HG02588 (cell line): ENCODE results near the gene SLC9A3.

Experiments used
- ATAC-seq: cut with Tn5 transposase; IDR thresholded peaks from one replicate; pipeline ENCODE4 v1.9.1; 2021; ENCODE audit warnings: mild to moderate bottlenecking, moderate library complexity; ENCODE audit not compliant: unreplicated experiment

Gene SLC9A3

GRCh38 chr5:464446-464842, 59.8 kb downstream of the SLC9A3 start:
- ATAC-seq = no peak

GRCh38 chr5:463952-464351, 60.3 kb downstream of the SLC9A3 start:
- no peak for ATAC-seq

- no peak for ATAC-seq
Observed at GRCh38 chr5:463301-463700, 60.9 kb downstream of the SLC9A3 start.

DNA sequence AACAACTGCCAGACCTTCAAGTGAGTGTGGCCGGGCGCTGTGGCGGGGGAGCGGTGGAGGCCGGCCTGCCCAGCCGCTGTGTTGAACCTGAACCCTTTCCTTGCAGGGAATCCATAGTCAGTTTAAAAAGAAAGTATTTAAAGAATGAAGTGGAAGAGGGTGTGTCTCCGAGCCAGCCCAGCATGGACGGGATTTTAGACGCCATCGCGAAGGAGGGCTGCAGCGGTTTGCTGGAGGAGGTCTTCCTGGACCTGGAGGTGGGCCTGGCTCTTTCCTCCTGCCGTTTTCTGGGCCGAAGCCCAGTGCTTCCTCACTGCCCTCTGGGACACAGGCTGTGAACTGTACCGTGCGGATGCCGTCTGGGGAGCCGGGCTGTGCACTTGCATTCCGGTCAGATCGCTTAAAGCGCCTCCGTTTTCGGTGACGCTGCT, 62.2 kb downstream of the SLC9A3 start:
- no peak for ATAC-seq

DNA sequence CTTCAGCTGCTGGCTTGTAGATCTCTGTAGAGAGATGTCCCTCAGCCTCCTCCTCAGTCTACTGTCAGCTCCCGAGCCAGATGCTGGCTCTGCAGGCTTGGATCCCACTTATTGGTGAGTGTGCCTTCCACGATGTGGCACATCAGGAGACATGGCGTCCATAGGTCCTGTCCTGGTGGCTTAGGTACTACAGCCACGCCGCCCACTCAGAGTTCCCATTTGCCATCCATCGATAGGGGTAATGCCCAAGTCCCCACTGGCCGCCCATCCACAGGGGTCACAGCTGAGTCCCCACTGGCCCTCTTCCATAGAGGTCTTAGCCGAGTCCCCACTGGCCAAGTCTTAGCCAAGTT, 64.0 kb downstream of the SLC9A3 start:
- ATAC-seq = no peak

DNA sequence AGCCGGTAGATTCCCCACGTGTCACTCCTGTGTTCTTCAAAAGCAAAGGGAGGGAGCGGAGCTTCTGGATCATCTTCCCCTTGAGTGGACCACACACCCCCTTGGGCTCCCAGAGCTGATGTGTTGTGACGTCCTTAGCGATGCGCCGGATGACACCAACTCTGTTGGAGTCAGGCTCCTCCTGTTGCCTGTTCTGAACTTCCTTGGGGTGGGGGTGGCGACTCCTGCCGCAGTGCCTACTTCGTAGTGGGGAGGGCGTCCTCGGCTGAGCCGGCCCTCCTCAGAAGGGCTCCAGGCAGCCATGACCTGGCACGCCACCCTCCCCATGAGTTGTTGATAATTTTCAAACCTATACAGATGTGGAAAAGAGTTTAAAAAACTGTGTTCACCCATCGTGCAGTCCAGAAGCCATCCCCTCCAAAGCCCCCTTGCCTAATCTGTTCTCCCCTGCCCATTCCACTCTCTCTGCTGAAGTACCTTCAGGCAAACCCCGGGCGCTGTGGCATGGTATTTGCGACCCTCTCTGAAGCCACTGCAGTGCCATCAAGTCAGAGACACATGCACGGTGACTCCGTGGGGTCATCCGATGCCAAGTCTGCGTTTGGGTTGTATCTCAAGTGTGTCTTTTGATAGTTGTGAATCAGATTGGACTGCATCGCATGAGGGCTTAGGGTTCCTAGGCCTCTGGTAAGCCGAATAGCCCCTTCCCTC, 64.5 kb downstream of the SLC9A3 start:
- ATAC-seq = no peak

- peak; percentile 61 for ATAC-seq
Observed at GRCh38 chr5:458547-459353, 65.5 kb downstream of the SLC9A3 start.

DNA sequence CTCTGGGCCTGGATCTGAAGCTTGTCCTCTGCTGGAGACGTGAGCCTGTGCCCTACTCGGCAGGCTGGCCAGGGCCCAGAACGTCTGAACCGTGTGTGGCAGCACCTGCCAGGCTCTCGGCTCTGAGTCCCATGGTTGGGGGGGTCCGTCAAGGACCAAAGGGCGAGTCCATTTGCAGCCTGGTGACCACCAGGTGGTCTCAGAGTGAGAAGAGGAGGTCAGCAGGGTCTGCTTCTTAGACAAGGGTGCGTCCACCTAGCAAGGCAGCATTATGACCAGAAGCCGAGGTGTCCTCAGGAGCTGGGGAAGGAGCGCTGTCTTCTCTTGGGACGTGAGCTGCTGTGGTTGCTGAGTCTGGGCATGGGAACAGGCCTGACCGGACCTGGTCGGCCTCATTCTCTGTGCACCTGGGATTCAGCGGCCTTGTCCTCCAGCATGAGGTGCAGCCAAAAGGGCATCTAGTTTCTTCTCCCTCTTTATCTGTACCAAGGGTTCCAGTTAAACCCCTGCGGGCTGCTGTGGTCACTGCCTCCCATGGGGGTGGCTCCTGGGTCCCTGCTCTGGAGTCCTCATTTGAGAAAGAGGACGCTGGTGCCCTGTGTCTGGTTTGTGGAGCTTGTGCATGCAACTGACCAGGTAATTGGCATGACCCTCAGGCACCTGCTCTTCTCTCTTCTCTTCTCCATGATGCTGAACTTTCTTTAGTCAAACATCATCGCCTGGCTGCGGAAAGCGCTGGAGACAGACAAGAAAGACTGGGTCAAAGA, 66.9 kb downstream of the SLC9A3 start:
- no peak for ATAC-seq

GRCh38 chr5:456351-457194, 67.7 kb downstream of the SLC9A3 start:
- ATAC-seq = no peak

DNA sequence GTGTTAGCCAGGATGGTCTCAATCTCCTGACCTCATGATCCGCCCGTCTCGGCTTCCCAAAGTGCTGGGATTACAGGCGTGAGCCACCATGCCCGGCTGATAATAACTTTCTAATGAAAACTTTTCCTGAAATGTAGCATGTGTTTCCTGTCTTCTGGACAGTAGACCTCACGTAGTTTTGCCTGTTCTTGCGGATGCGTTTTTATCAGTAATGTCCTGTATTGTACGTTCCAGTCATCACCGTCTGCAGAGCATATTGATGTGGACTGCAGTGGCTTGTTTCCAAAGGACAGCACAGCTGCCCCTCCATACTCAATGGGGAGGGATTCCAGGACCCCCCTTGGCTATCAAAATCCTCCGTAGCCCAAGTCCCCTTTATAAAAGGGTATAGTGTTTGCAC, 68.4 kb downstream of the SLC9A3 start:
- ATAC-seq = no peak

- ATAC-seq = no peak
Observed at GRCh38 chr5:454936-455335, 69.3 kb downstream of the SLC9A3 start.

- ATAC-seq = no peak
Observed at GRCh38 chr5:453725-454481, 70.3 kb downstream of the SLC9A3 start.

DNA sequence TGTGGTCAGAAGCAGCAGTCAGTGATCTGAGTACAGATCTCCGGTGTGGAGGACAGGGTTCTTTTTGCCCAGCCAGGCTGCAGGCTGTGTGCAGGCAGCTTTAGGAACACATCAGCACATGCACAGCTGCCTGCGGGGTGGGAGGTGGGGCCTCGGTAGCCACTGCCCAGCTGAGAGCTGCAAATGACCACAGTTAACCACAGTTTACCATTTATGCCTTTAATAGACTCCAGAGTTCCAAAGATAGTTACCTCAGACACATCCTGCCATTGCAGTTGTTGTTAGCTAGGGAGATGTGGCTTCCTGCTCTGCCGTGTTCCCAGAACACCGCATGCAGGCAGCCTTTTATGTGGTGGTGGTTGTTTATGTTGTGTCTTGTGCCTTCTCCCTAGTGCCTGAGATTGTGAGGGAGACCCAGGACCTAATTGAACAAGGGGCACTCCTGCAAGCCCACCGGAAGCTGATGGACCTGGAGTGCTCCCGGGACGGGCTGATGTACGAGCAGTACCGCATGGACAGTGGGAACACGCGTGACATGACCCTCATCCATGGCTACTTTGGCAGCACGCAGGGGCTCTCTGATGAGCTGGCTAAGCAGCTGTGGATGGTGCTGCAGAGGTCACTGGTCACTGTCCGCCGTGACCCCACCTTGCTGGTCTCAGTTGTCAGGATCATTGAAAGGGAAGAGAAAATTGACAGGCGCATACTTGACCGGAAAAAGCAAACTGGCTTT, 71.1 kb downstream of the SLC9A3 start:
- ATAC-seq = no peak

- ATAC-seq = no peak
Observed at GRCh38 chr5:451587-452458, 72.4 kb downstream of the SLC9A3 start.

DNA sequence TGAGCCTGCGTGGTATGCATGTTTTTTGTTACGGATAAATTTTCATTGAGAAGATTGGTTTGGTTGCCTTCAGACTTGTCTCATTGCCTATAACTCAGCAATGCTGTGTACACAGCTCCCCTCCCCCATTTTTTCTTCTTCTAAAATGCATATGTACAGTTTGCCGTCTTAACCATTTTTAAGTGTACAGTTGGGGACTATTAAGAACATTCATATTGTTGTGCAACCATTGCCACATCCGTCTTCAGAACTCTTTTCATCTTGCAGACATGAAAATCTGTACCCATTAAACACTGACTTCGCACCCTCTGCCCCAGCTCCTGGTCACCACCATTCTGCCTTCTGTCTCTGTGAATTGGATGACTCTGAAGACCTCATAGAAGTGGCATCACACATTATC, 75.1 kb downstream of the SLC9A3 start:
- ATAC-seq = no peak

- ATAC-seq = no peak
Observed at GRCh38 chr5:448766-449090, 75.5 kb downstream of the SLC9A3 start.

DNA sequence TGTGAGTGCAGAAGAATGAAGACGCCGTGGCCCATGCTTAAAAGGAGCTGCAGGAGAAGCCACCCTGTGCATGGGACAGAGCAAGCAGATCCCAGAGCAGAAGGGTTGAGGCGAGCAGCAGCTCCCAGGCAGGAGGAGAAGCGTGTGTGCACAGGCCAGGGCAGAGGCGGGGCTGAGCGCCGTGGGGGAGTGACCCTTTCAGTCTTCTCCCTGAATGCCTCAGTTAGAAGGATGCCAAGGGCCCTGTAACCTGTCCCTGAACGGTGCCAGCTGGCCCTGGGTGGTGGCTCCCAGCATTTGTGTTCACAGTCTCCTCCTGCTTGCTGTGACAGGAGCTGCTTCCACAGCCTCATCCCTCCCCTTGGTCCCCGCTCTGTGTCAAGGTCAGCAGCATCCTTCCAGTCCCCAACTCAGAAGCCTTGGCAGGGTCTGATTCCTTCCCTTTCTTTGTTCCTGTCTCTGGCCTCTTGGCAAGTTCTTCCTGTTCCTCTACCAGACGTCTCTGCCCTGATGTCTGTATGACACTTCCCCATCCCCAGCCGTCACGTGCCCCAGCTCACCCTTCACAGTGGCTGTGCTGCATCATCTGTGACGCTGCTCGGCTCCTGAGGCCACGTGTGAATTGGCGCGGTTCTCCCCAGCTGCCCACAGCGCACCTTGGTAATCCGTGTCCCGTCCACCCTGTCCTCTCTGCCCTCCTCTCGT, 76.0 kb downstream of the SLC9A3 start:
- ATAC-seq = no peak

GRCh38 chr5:447501-447900, 76.7 kb downstream of the SLC9A3 start:
- no peak for ATAC-seq
